Sigmoid colon (tissue), 4 donors: Measurements from ENCODE around the gene NECTIN1.

Experiments used
- EP300 ChIP-seq, 4 donors: sonication (generic); formaldehyde crosslinking; IDR thresholded peaks; one replicate each; pipeline ENCODE4 v1.6.1; 2017; ENCODE audit warnings: antibody characterized with exemption in 4 of 4
- POLR2A ChIP-seq, 2 donors: fragments of 450-650 bp; IDR thresholded peaks; one replicate each; pipeline ENCODE4 v1.6.1; 2016; ENCODE audit warnings: antibody characterized with exemption in 2 of 2, mild to moderate bottlenecking in 2 of 2, moderate library complexity in 2 of 2
- POLR2AphosphoS5 ChIP-seq, 4 donors: sonication (generic); formaldehyde crosslinking; IDR thresholded peaks; one replicate each; pipeline ENCODE4 v1.6.1; 2017; ENCODE audit warnings: antibody characterized with exemption in 4 of 4
- TF ChIP-seq, protein P1 (sequence below), 4 experiments: fragments of 450-650 bp in 3 of 4; fragments of 200-600 bp in 1 of 4; IDR thresholded peaks; one replicate each; pipeline ENCODE4 v1.5.1; 2016 to 2019; ENCODE audit warnings: antibody characterized with exemption in 4 of 4, mild to moderate bottlenecking in 3 of 4, moderate library complexity in 2 of 4

GRCh38 chr11:119602745-119603373, 126.1 kb downstream of the NECTIN1 start:
- TF ChIP-seq, protein P1, sequence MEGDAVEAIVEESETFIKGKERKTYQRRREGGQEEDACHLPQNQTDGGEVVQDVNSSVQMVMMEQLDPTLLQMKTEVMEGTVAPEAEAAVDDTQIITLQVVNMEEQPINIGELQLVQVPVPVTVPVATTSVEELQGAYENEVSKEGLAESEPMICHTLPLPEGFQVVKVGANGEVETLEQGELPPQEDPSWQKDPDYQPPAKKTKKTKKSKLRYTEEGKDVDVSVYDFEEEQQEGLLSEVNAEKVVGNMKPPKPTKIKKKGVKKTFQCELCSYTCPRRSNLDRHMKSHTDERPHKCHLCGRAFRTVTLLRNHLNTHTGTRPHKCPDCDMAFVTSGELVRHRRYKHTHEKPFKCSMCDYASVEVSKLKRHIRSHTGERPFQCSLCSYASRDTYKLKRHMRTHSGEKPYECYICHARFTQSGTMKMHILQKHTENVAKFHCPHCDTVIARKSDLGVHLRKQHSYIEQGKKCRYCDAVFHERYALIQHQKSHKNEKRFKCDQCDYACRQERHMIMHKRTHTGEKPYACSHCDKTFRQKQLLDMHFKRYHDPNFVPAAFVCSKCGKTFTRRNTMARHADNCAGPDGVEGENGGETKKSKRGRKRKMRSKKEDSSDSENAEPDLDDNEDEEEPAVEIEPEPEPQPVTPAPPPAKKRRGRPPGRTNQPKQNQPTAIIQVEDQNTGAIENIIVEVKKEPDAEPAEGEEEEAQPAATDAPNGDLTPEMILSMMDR (IDR thresholded peaks at IDR 0.05), result no peak
- no peak for TF ChIP-seq POLR2A (IDR thresholded peaks at IDR 0.05)
- TF ChIP-seq POLR2AphosphoS5 (IDR thresholded peaks at IDR 0.05), result no peak
- TF ChIP-seq EP300 (IDR thresholded peaks at IDR 0.05), result no peak
